Loucy (cell line): Measurements from ENCODE around the gene ADAM11.
A peak's percentile ranks its signal among the peaks of the same experiment; 100 is the strongest.

Experiments used
- H2AFZ ChIP-seq: fragments of 200-600 bp; sonication (generic); 2 replicates; pipeline ENCODE4 v1.6.0; 2016; ENCODE audit warnings: antibody characterized with exemption, mild to moderate bottlenecking, low read length, moderate library complexity
- H3F3A ChIP-seq: fragments of 200-600 bp; 2 replicates; pipeline ENCODE4 v1.6.0; 2016; ENCODE audit warnings: antibody characterized with exemption, low read depth, mild to moderate bottlenecking
- H3K27me3 ChIP-seq: fragments of 200-600 bp; sonication (generic); 2 replicates; pipeline ENCODE4 v1.6.1; 2014; ENCODE audit warnings: low read length, mild to moderate bottlenecking; ENCODE audit not compliant: insufficient read depth, poor library complexity, severe bottlenecking
- H3K36me3 ChIP-seq: fragments of 200-600 bp; sonication (generic); 2 replicates; pipeline ENCODE4 v1.6.1; 2016; ENCODE audit warnings: low read length; ENCODE audit not compliant: insufficient read depth
- H3K4me1 ChIP-seq: fragments of 200-600 bp; sonication (generic); 2 replicates; pipeline ENCODE4 v1.5.1; 2014; ENCODE audit warnings: low read length, mild to moderate bottlenecking; ENCODE audit not compliant: insufficient read depth, poor library complexity, severe bottlenecking
- H3K4me2 ChIP-seq: fragments of 200-600 bp; sonication (generic); 2 replicates; pipeline ENCODE4 v1.6.0; 2014; ENCODE audit warnings: antibody characterized with exemption, low read length, low read depth, mild to moderate bottlenecking; ENCODE audit not compliant: poor library complexity, severe bottlenecking
- H3K4me3 ChIP-seq: fragments of 200-600 bp; sonication (generic); 2 replicates; pipeline ENCODE4 v1.5.1; 2014; ENCODE audit warnings: low read length, mild to moderate bottlenecking, mixed read lengths; ENCODE audit not compliant: poor library complexity, severe bottlenecking
- H3K79me2 ChIP-seq: fragments of 200-600 bp; sonication (generic); 2 replicates; pipeline ENCODE4 v1.6.1; 2014; ENCODE audit warnings: low read length; ENCODE audit not compliant: insufficient read depth
- H3K9ac ChIP-seq: fragments of 200-600 bp; sonication (generic); 2 replicates; pipeline ENCODE4 v1.6.0; 2014; ENCODE audit warnings: mild to moderate bottlenecking, low read depth, low read length, moderate library complexity; ENCODE audit not compliant: poor library complexity, severe bottlenecking
- H3K9me2 ChIP-seq: fragments of 200-600 bp; sonication (generic); replicated peaks from 2 replicates; pipeline ENCODE4 v1.6.1; 2016; ENCODE audit warnings: low read depth, low read length, mixed read lengths
- H3K9me3 ChIP-seq: fragments of 200-600 bp; sonication (generic); 2 replicates; pipeline ENCODE4 v1.6.1; 2014; ENCODE audit warnings: mild to moderate bottlenecking, antibody characterized with exemption, low read length, low read depth; ENCODE audit not compliant: insufficient read depth
- H4K20me1 ChIP-seq: fragments of 200-600 bp; sonication (generic); 2 replicates; pipeline ENCODE4 v1.6.0; 2014; ENCODE audit warnings: antibody characterized with exemption, low read length, mild to moderate bottlenecking; ENCODE audit not compliant: insufficient read depth, poor library complexity, severe bottlenecking
- CTCF ChIP-seq: fragments of 200-600 bp; sonication (generic); conservative IDR thresholded peaks from 2 replicates; pipeline ENCODE4 v1.5.1; 2014; ENCODE audit warnings: mild to moderate bottlenecking, antibody characterized with exemption, low read length
- EZH2phosphoT487 ChIP-seq: fragments of 200-600 bp; IDR thresholded peaks from 2 replicates; pipeline ENCODE4 v1.6.1; 2018; ENCODE audit warnings: antibody characterized with exemption, mild to moderate bottlenecking, moderate library complexity, borderline replicate concordance

The ADAM11 gene

GRCh38 chr17:44828919-44829522, 70.2 kb downstream of the ADAM11 start:
- Histone ChIP-seq H3K4me3 (peak overlapping the region; percentile 79), H3K4me2 (peak overlapping the region; percentile 76), H3F3A (no peaks in the 10 kb centered on the region), H3K9ac (peak overlapping the region; percentile 69), H3K4me1 (peaks cover 4% of the 10 kb centered on the region), H3K9me3 (no peaks in the 10 kb centered on the region), H3K27me3 (no peaks in the 10 kb centered on the region), H3K79me2 (peaks cover 53% of the 10 kb centered on the region), H3K36me3 (no peaks in the 10 kb centered on the region), H2AFZ (peak overlapping the region; percentile 72), H4K20me1 (peaks cover 4% of the 10 kb centered on the region), H3K9me2 (no peaks in the 10 kb centered on the region)
- no peak for TF ChIP-seq CTCF
- no peak for TF ChIP-seq EZH2phosphoT487

GRCh38 chr17:44829523-44830358, 71.0 kb downstream of the ADAM11 start, which contains the start of gene GJC1:
Gene GJC1 (minus strand): TSS chr17:44830287. CDS start chr17:44805817, 24,470 bp downstream.
- Histone ChIP-seq H4K20me1 (peaks cover 4% of the 10 kb centered on the region), H2AFZ (peak within 1 kb of the TSS; percentile 80), H3F3A (no peaks in the 10 kb centered on the region), H3K9me3 (no peaks in the 10 kb centered on the region), H3K4me3 (peak within 1 kb of the TSS; percentile 79), H3K9me2 (no peaks in the 10 kb centered on the region), H3K4me2 (peak within 1 kb of the TSS; percentile 76), H3K36me3 (no peaks in the 10 kb centered on the region), H3K27me3 (no peaks in the 10 kb centered on the region), H3K79me2 (peaks cover 46% of the 10 kb centered on the region), H3K4me1 (peaks cover 4% of the 10 kb centered on the region), H3K9ac (peak within 1 kb of the TSS; percentile 69)
- TF ChIP-seq EZH2phosphoT487, result no peak
- no peak for TF ChIP-seq CTCF

- peak overlapping the region; percentile 69 for H3K9ac ChIP-seq
These were observed 71.8 kb downstream of the ADAM11 start for GRCh38 chr17:44830359-44831288.

More at GRCh38 chr17:44830359-44831288, 71.8 kb downstream of the ADAM11 start:
- H3F3A ChIP-seq, result no peaks in the 10 kb centered on the region
- no peaks in the 10 kb centered on the region for H3K9me3 ChIP-seq
- H3K4me2 ChIP-seq, result peak overlapping the region; percentile 73
- peak overlapping the region; percentile 79 for H3K4me3 ChIP-seq
- H2AFZ ChIP-seq, result peak overlapping the region; percentile 80
- no peaks in the 10 kb centered on the region for H3K36me3 ChIP-seq
- H3K4me1 ChIP-seq, result peaks cover 4% of the 10 kb centered on the region
- peaks cover 4% of the 10 kb centered on the region for H4K20me1 ChIP-seq
- peaks cover 37% of the 10 kb centered on the region for H3K79me2 ChIP-seq
- no peaks in the 10 kb centered on the region for H3K27me3 ChIP-seq
- no peak for TF ChIP-seq EZH2phosphoT487
- no peak for TF ChIP-seq CTCF
- H3K9me2 ChIP-seq, result no peaks in the 10 kb centered on the region
